ENCODE results near the gene WNT9A. TPM values are rescaled to one million over a fixed set of nuclear protein-coding genes. Genes with fewer than 3 reads are reported as not detected.

WNT9A gene
- polyA plus RNA-seq, 3 donors: not detected

DNA sequence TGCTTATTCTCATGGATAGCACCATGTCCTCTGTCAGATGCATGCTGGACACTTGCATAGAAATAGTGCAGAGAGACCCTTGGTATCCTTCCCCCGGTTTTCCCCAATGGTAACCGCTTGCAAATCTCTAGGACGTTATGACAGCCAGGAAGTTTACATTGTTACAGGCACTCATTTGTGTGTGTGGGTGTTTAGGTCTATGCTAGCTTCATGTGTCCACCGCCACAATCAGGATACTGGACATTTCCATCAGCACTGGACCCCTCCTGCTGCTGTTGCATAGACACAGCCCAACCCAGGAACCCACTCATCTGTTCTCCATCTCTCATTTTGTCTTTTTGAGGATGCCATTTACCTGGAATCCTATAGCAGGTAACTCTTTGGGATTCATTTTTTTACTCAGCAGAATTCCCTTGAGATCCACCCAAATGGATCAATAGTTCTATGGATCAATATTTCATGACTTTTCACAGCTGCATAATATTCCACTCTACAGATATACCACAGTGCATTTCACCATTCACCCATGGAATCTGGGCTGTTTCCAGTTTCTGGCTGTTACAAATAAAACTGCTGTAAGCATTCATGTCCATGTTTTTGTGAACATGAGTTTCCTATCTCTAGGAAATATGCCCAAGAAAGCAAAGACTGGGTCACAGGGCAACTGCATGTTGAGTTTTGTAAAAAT is 6.6 kb upstream of the WNT9A start:
- Mint-ChIP-seq H3K36me3 (no peaks in the 10 kb centered on the region), H3K27me3 (ENCODE audit: low read depth in 3 of 3) (peaks cover 17 to 34% (median 20%) of the 10 kb centered on the region in 3 donors), H3K4me1 (no peaks in the 10 kb centered on the region), H3K27ac (no peak overlapping the region), H3K4me3 (peak overlapping the region in 1 of 2 donors; percentile 21), H3K9me3 (peaks cover 0 to 6% (median 2%) of the 10 kb centered on the region in 7 donors)
- no peak overlapping the region for H3K9ac ChIP-seq (ENCODE audit: insufficient read depth, low read length, poor library complexity, severe bottlenecking)
- no peaks in the 10 kb centered on the region for H3K4me1 ChIP-seq (ENCODE audit: control insufficient read depth in 1 of 2, insufficient read depth in 2 of 2, low read length in 2 of 2)
- intact Hi-C loops (cut with micrococcal nuclease): no loop called here
- no peak for DNase-seq
- TF ChIP-seq, protein P1, sequence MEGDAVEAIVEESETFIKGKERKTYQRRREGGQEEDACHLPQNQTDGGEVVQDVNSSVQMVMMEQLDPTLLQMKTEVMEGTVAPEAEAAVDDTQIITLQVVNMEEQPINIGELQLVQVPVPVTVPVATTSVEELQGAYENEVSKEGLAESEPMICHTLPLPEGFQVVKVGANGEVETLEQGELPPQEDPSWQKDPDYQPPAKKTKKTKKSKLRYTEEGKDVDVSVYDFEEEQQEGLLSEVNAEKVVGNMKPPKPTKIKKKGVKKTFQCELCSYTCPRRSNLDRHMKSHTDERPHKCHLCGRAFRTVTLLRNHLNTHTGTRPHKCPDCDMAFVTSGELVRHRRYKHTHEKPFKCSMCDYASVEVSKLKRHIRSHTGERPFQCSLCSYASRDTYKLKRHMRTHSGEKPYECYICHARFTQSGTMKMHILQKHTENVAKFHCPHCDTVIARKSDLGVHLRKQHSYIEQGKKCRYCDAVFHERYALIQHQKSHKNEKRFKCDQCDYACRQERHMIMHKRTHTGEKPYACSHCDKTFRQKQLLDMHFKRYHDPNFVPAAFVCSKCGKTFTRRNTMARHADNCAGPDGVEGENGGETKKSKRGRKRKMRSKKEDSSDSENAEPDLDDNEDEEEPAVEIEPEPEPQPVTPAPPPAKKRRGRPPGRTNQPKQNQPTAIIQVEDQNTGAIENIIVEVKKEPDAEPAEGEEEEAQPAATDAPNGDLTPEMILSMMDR (IDR thresholded peaks at IDR 0.05): peak; percentile 28
- H3K27ac ChIP-seq (ENCODE audit: low read depth in 1 of 2, low read length in 2 of 2): no peak overlapping the region
- no peaks in the 10 kb centered on the region for H4K20me1 ChIP-seq (ENCODE audit: insufficient read depth, low read length)
- H3K27me3 ChIP-seq (ENCODE audit: control insufficient read depth in 2 of 2, insufficient read depth in 2 of 2, low read length in 2 of 2): peaks cover 0 to 14% of the 10 kb centered on the region in 2 donors
- no peaks in the 10 kb centered on the region for H3K36me3 ChIP-seq (replicated peaks in 1 of 2; ENCODE audit: control insufficient read depth in 1 of 2, insufficient read depth in 2 of 2, low read length in 2 of 2)
- no peak overlapping the region for H2AFZ ChIP-seq (ENCODE audit: insufficient read depth, low read depth, low read length, poor library complexity, severe bottlenecking)
- no peak overlapping the region for H3K4me3 ChIP-seq (replicated peaks in 1 of 3; ENCODE audit: low read depth in 2 of 3, low read length in 3 of 3)
- no peaks in the 10 kb centered on the region for H3K79me2 ChIP-seq (ENCODE audit: insufficient read depth, low read length)
- H3K9me3 ChIP-seq (replicated peaks in 1 of 2; ENCODE audit: control insufficient read depth in 1 of 2, insufficient read depth in 1 of 2, low read length in 2 of 2): no peaks in the 10 kb centered on the region
- WGBS (ENCODE audit: insufficient coverage): no CpG with 5 or more reads among the region's 4 CpGs
- H3K4me2 ChIP-seq (replicated peaks; ENCODE audit: extremely low read depth, low read length, poor library complexity, severe bottlenecking): no peak overlapping the region

DNA sequence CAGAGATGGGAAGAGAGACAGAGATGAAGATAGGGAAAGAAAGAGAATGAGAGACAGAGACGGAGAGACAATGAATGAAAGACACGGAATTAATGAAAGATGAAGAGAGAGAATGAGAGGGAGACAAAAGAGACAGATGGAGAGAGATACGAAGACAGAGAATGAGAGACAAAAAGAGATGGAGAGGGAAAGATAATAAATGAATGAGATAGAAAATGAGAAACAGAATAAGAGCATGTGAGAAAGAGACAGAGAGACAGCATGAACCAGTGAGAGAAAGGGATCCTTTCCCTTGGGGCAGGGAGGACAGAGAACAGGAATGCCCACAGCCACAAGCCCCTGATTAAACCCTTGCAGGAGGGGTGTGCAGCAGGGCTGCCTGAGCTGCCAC is 5.3 kb upstream of the WNT9A start:
- no peak overlapping the region for H3K4me3 Mint-ChIP-seq
- H3K27ac Mint-ChIP-seq: no peak overlapping the region
- no peaks in the 10 kb centered on the region for H4K20me1 ChIP-seq (ENCODE audit: insufficient read depth, low read length)
- H2AFZ ChIP-seq (ENCODE audit: insufficient read depth, low read depth, low read length, poor library complexity, severe bottlenecking): no peak overlapping the region
- peaks cover 0 to 8% of the 10 kb centered on the region in 2 donors for H3K9me3 ChIP-seq (replicated peaks in 1 of 2; ENCODE audit: control insufficient read depth in 1 of 2, insufficient read depth in 1 of 2, low read length in 2 of 2)
- H3K9ac ChIP-seq (ENCODE audit: insufficient read depth, low read length, poor library complexity, severe bottlenecking): no peak overlapping the region
- H3K36me3 Mint-ChIP-seq: no peaks in the 10 kb centered on the region
- no peaks in the 10 kb centered on the region for H3K79me2 ChIP-seq (ENCODE audit: insufficient read depth, low read length)
- 96% methylated on average over 3 of the region's 3 CpGs for WGBS (ENCODE audit: insufficient coverage)
- no peak for DNase-seq
- TF ChIP-seq, protein P1 (IDR thresholded peaks at IDR 0.05): no peak
- H3K4me1 ChIP-seq (ENCODE audit: control insufficient read depth in 1 of 2, insufficient read depth in 2 of 2, low read length in 2 of 2): no peaks in the 10 kb centered on the region
- no peak overlapping the region for H3K4me3 ChIP-seq (replicated peaks in 1 of 3; ENCODE audit: low read depth in 2 of 3, low read length in 3 of 3)
- intact Hi-C loops (cut with micrococcal nuclease): no loop called here
- no peak overlapping the region for H3K4me2 ChIP-seq (replicated peaks; ENCODE audit: extremely low read depth, low read length, poor library complexity, severe bottlenecking)
- peaks cover 28 to 46% (median 33%) of the 10 kb centered on the region in 3 donors for H3K27me3 Mint-ChIP-seq (ENCODE audit: low read depth in 3 of 3)
- H3K27ac ChIP-seq (ENCODE audit: low read depth in 1 of 2, low read length in 2 of 2): no peak overlapping the region
- peaks cover 4% of the 10 kb centered on the region for H3K4me1 Mint-ChIP-seq
- peaks cover 7 to 26% of the 10 kb centered on the region in 2 donors for H3K27me3 ChIP-seq (ENCODE audit: control insufficient read depth in 2 of 2, insufficient read depth in 2 of 2, low read length in 2 of 2)
- H3K9me3 Mint-ChIP-seq: peaks cover 0 to 6% (median 3%) of the 10 kb centered on the region in 7 donors
- no peaks in the 10 kb centered on the region for H3K36me3 ChIP-seq (replicated peaks in 1 of 2; ENCODE audit: control insufficient read depth in 1 of 2, insufficient read depth in 2 of 2, low read length in 2 of 2)

Data from CD14-positive monocyte (primary cell).